ENCODE data around the gene AGPAT3.

Gene AGPAT3

GRCh38 chr21:43994646-43995045, 129.6 kb downstream of the AGPAT3 start:
- no peak for TF ChIP-seq CTCF (IDR thresholded peaks at IDR 0.05)
- peaks cover 5% of the 10 kb centered on the region for H3K4me1 Mint-ChIP-seq
- H3K36me3 Mint-ChIP-seq (ENCODE audit: low read depth), result no peaks in the 10 kb centered on the region
- no peak for DNase-seq
- peaks cover 17% of the 10 kb centered on the region for H3K27me3 Mint-ChIP-seq (ENCODE audit: low read depth, poor library complexity)
- H3K9me3 Mint-ChIP-seq, result peaks cover 3% of the 10 kb centered on the region
- H3K4me3 Mint-ChIP-seq, result no peak overlapping the region
- no peak overlapping the region for H3K27ac Mint-ChIP-seq

GRCh38 chr21:43995521-43996105, 130.6 kb downstream of the AGPAT3 start:
- no peak for DNase-seq
- TF ChIP-seq CTCF (IDR thresholded peaks at IDR 0.05), result no peak
- Mint-ChIP-seq H3K36me3 (ENCODE audit: low read depth) (no peaks in the 10 kb centered on the region), H3K9me3 (peaks cover 3% of the 10 kb centered on the region), H3K4me1 (peaks cover 5% of the 10 kb centered on the region), H3K27ac (no peak overlapping the region), H3K4me3 (no peak overlapping the region), H3K27me3 (ENCODE audit: low read depth, poor library complexity) (peaks cover 23% of the 10 kb centered on the region)

- no peak for DNase-seq
- Mint-ChIP-seq H3K9me3 (peaks cover 3% of the 10 kb centered on the region), H3K4me3 (no peak overlapping the region), H3K27ac (no peak overlapping the region), H3K27me3 (ENCODE audit: low read depth, poor library complexity) (peaks cover 26% of the 10 kb centered on the region), H3K36me3 (ENCODE audit: low read depth) (no peaks in the 10 kb centered on the region), H3K4me1 (peaks cover 5% of the 10 kb centered on the region)
- TF ChIP-seq CTCF (IDR thresholded peaks at IDR 0.05), result no peak
Measured at GRCh38 chr21:43997766-43998742, 133.0 kb downstream of the AGPAT3 start.

- H3K4me3 Mint-ChIP-seq, result no peak overlapping the region
- H3K9me3 Mint-ChIP-seq, result peaks cover 3% of the 10 kb centered on the region
- no peak for TF ChIP-seq CTCF (IDR thresholded peaks at IDR 0.05)
- no peaks in the 10 kb centered on the region for H3K4me1 Mint-ChIP-seq
- no peak overlapping the region for H3K27ac Mint-ChIP-seq
- no peak for DNase-seq
- no peaks in the 10 kb centered on the region for H3K36me3 Mint-ChIP-seq (ENCODE audit: low read depth)
- peaks cover 26% of the 10 kb centered on the region for H3K27me3 Mint-ChIP-seq (ENCODE audit: low read depth, poor library complexity)
Measured at GRCh38 chr21:44000360-44000759, 135.3 kb downstream of the AGPAT3 start.

GRCh38 chr21:44002511-44002910, 137.5 kb downstream of the AGPAT3 start:
- H3K4me1 Mint-ChIP-seq, result no peaks in the 10 kb centered on the region
- peaks cover 21% of the 10 kb centered on the region for H3K27me3 Mint-ChIP-seq (ENCODE audit: low read depth, poor library complexity)
- no peak overlapping the region for H3K27ac Mint-ChIP-seq
- no peak overlapping the region for H3K4me3 Mint-ChIP-seq
- no peak for TF ChIP-seq CTCF (IDR thresholded peaks at IDR 0.05)
- no peaks in the 10 kb centered on the region for H3K36me3 Mint-ChIP-seq (ENCODE audit: low read depth)
- no peaks in the 10 kb centered on the region for H3K9me3 Mint-ChIP-seq
- no peak for DNase-seq
